GM18508 (cell line): ENCODE results near the gene FKBP1A.
"Not testable (repeated sequence)": the region's sequence is repeated elsewhere in the genome, so short reads cannot be mapped to it uniquely, and the experiment has no call there.

Experiments used
- ATAC-seq: cut with Tn5 transposase; IDR thresholded peaks from one replicate; pipeline ENCODE4 v1.9.1; 2021; ENCODE audit warnings: moderate number of reproducible peaks; ENCODE audit not compliant: insufficient read depth, unreplicated experiment

Gene FKBP1A

DNA sequence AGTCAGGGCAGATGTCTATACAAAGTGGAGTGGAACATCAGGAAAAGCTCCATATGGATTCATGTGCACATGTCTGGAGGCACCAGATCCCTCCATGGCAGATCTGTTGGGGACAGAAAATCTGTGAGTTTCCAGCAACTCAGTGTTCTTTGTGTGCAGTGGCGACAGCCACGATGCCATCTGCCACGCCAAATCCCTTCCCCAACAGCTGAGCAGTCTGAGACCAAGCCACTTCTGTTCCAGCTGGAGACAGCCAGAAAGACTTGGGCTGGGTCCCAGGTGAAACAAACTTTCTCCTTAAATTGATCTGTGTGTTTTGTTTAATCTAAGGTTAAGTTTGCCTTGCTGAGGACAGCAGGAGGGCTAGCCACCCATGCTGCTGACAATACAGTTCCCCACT, 22.9 kb downstream of the FKBP1A start:
- no peak for ATAC-seq

DNA sequence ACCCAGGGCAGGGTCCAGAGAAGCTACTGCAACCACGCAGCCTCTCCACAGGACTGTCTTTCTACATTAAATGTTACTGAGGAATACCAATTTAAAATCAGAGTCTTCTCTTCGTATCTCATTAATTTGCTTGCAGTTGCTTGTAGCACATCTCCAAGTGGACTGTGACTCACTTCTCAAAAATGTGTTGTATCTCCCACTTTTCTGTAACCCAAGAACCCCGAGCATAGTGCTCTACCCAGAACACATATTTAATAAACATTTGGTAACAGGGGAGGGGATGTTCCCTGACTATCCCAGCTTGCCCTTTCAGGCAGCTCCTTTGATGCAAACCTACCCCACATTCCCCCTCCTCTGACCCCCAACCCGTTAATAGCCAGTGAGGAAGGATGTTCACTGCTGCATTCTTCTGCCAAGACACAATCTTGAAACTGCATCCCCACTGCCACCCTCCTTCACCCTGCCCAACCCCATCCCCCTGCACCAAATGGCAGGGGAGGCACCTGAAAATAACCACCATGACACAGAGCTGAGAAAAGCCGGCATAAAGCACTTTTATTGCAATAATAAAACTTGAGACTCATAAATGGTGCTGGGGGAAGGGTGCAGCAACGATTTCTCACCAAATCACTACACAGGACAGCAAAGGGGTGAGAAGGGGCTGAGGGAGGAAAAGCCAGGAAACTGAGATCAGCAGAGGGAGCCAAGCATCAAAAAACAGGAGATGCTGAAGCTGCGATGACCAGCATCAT, 24.2 kb downstream of the FKBP1A start:
- no peak for ATAC-seq

DNA sequence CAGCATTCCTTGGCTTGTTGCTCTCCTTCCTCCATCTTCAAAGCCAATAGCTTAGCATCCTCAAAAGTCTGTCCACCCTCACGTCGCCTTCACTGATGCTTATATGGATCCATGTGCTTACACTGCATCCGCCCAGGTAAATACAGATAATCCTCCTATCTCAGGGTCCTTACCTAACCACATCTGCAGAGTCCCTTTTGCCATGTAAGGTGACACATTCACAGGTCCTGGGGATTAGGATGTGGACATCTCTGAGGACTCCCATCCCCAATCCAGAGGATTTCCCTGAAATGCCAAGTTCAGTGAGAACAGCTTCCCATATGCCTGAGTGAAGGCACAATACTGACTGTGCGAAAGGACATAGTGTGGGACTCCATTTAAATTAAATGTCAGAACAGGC, 25.4 kb downstream of the FKBP1A start:
- ATAC-seq = no peak

DNA sequence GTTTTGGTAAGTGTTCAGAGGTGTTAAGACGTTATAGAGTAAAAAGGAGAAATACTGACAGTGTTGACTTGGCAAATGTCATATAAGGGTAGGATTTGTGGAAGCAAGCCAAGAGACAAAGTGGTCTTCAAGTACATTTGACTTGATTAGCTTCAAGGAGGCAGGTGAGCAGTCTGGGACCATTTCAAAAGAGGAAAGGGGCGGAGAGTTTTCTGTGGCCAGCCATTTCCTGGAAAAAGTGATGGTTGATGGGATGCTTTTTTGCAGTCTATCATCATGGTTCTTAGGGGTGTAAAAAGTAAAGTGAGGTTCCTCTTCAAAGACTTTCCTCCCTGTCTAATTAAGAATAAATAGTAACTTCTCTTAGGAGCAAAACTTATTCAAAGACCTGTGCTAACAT, 28.7 kb downstream of the FKBP1A start:
- ATAC-seq = no peak

DNA sequence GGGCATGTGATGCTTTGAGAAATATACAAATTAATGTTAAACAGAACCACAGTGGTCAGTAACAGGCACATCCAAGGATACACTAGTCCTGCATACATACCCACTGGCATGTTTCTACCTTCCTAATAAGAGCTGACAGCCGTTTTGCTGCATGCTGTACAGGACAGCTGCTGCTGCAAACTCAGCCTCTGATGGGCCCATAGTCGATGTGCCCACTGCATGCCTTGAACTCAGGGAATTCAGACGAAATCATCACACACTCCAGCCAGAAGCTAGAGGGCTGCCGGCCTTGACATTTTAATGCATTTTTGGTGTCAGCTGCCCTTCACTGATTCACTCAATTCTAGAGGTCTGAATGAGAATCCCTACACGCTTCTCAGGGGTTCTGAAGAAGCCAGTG, 29.3 kb downstream of the FKBP1A start:
- no peak for ATAC-seq

DNA sequence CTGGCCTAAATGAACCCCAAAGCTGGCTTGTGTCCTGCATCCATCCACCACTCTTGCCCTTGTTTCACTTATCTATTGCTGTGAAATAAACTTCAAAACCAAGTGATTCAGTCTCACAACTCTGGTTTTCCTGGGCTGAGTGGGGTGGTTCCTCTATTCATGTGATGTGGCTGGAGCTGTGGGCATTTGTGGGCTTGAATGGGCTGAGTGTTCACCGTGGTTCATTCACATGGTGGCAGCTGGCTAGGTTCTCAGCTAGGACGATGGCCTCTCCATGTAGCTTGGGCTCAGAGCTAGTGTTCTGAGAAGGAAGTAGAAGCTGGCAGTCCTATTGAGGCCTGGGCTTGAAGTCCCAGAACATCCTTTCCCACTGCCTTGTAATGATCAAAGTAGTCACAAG, 30.4 kb downstream of the FKBP1A start:
- ATAC-seq = no peak

DNA sequence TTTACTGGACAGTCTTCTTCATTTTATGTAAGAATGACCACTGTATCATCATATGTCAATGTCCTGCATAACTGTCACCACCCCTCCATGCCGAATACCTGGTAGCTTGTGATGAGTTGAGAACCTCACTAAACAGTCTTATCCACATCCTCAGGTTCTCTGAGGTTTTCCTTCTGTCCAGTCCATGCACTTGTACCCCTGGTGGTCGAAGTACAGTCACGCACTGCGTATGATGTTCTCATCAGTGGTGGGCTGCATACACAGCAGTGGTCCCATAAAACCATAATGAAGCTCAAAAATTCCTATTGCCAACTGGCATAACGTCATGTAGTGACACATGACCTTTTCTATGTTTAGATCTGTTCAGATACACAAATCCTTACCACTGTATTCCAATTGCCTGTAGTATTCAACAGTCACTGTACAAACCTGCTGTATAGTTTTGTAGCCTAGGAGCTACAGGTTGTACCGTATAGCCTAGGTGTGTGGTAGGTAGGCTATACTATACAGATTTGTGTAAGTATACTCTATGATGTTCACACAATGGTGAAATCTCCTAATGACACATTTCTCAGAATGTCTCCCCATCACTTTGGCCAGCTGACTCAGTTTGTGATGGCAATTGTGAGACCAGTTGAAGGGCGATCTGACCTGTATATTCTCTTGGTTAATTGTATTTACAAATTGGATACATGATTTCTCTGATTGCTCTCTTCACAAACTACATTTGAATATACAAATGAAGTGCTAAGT, 32.6 kb downstream of the FKBP1A start:
- ATAC-seq = no peak

DNA sequence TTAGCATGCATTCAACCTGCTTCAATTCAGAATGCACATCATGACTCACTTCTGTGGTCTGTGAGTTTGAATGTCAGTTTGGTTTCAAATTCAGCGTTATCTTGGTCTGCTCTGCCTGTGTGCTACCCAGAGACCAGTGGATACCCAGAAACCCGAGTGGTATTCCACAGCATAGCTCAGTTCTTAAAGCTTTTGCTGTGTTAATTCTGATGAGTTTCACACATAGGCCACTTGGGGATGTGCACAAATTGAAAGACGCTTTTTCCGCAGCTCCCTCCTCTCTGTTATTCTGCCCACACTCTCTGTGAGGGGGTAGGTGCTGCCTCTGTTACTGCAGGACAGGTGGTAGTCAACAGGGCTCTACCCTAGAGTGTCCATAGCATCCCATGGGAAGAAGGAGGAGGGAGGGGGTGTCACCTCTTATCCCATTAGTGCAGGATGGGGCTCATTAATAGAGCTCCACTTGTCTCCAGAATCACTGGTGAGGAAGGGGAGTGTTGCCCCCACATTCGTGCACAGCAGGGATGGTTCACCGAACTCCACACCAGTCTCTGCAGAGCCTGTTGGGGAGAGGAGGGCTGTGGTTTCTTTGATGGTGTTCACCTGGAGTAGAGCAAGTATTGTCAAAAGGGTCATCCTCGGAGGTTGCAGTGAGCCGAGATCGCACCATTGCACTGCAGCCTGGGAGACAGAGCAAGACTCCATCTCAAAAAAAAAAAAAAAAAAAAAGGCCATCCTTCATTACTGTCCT, 34.8 kb downstream of the FKBP1A start:
- no peak for ATAC-seq

DNA sequence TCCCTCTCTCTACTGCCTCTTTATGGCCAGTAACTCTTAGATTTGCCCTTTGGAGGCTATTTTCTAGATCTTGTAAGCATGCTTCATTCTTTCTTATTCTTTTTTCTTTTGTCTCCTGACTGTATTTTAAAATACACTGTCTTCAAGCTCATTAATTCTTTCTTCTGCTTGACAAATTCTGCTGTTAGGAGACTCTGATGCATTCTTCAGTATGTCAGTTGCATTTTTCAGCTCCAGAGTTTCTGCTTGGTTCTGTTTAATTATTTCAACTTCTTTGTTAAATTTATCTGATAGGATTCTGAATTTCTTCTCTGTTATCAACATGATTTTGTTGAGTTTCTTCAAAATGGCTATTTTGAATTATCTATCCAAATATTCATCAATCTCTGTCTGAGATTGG, 38.9 kb downstream of the FKBP1A start:
- ATAC-seq = no peak

DNA sequence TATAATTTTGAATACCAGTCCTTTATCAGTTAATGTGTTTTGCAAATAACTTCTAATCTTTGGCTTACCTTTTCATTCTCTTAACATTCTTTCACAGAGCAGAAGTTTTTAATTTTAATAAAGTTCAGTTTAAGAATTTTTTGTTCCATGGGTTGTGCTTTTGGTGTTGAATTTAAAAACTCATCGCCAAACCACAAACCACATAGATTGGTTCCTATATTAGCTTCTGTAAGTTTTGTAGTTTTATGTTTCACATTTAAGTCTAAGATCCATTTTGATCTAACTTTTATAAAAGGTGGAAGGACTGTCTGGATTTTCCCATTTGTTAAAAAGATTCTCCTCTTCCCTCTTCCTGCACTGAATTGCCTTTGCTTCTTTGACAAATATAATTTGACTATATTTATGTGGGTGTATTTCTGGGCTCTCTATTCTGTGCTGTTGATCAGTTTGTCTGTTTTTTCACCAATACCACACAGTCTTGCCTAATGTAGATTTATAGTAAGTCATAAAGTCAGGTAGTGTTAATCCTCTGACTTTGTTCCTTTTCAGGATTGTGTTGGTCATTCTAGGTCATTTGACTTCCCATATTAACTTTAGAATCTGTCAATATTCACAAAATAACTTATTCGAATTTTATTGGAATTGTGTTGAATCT, 46.4 kb downstream of the FKBP1A start:
- no peak for ATAC-seq

DNA sequence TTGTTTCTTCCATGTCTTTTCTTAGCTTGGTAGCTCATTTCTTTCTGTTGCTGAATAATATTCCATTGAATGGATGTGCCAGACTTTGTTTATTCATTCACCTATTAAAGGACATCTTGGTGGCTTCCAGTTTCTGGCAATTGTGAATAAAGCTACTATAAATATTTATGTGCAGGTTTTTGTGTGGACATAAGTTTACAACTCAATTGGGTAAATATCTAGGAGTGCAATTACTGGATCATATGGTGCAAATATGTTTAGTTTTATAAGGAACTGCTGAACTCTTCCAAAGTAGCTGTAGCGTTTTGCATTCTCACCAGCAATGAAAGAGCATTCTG, 47.1 kb downstream of the FKBP1A start:
- no peak for ATAC-seq

DNA sequence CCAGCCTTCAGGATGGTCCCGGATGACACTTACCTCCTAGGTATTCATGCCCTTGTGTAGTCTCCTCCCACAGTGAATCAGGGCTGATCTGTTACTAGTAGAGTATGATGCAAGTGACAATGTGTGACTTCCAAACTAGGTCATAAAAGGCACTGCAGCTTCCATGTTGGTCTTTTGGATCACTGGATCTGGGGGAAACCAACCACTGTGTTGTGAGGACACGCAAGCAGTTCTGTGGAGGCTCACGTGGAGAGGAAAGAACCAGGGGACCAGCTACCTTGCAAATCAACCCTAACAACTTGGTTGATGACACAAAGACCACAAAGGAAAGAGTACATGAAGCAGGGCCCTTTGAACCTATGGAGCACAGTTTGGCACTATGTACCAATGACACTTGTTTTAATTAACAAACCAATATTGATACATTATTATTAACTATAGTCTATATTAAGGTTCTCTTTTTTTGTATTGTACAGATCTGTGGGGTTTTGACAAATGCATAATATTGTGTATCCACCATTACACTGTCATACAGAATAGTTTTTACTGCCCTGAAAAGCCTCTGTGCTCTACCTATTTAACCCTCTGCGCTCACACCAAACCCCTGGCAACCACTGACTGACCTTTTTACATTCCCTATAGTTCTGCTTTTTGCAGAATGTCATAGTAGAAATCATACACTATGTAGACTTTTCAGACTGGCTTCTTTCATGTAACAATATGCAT, 47.7 kb downstream of the FKBP1A start:
- ATAC-seq = no peak

DNA sequence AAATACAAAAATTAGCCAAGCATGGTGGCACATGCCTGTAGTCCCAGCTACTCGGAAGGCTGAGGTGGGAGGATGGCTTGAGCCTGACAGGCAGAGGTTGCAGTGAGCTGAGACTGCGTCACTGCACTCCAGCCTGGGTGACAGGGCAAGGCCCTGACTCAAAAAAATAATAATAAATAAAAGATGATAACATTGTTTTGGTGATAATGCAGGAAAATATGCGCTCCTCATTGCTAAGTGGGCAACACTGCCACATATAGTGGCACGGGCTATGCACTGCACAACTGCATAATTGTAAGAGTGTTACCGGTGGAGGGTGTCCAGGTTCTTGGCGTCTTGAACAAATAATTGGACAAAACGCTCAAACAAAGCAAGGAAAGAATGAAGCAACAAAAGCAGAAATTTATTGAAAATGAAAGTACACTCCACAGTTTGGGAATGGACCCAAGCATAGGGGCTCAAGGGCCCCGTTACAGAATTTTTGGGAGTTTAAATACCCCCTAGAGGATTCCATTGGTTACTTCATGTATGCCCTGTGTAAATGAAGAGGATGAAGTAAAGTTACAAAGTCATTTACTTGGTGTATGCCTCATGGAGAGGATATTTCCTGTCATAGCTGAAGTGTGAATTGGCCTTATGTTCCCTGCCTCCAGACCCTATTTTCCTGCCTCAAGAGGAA, 49.3 kb downstream of the FKBP1A start:
- not testable (repeated sequence) for ATAC-seq

DNA sequence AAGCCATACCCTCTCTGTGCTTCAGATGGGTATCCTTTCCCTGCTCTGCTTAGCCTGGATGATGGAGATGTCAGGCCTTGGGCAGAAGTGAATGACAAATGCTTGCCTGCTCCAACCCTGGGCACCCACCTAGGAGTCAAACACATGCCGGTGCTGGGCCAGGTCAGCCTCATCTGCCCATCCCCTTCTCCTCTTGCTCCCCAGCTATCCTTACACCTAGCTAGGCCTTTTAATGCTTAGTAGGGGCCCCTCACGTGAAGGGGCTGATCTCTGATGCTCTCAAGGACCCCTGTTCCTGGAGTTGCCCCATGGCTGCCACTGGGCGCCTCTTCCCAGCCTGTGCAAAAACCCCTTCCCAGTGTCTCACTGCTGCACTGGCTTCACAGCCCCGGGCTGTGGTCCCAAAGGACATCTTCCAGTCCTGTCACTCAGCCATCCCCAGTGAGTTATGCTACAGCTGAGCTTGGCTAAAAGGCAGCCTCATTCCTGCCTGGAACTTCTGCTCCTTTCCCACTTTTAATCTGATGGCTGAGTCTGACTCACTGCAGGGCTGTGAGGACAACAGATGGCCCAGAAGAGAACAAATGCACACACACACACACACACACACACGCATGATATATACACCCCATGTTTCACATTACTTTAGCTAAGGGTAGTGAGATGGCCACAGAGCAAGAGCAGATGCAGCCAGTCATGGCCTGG, 51.1 kb downstream of the FKBP1A start:
- no peak for ATAC-seq

DNA sequence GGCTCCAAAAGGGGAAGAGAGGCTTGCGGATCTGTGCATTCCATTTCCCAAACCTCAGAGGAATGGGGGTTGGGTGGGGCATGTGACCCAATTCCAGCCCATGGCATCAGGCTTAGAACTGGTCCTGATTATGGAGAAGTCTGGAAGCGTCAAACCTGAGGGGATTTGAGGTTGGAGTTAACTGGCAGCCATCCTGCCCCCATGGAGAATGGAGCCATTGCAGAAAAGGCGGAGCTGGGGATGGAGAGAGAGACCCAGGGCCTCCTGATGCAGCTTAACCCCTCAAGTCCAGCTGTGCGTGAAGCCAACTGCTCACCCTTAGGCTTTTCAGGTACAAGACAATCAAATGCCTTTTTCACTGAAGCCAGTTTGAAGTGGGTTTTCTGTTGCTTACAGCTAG, 54.1 kb downstream of the FKBP1A start:
- ATAC-seq = no peak

DNA sequence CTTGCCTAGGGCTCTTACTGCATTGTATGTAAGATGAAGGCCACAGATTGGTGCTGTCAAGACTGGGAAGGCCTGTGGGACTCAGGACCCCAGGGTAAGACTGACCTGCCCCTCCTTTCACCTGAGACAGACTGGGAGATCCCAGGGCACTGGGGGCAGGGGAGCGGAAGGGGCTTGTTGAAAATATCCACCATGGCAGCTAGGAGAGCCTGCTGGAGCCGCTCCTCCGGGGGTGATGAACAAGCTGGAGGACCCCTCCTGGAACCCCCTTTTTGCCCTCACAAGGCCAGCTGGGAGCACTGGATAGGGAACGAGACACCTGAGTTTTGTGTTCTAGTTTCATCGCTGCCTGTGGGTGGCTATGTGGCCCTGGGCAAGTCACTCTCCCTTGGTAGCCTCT, 54.8 kb downstream of the FKBP1A start:
- ATAC-seq = no peak

DNA sequence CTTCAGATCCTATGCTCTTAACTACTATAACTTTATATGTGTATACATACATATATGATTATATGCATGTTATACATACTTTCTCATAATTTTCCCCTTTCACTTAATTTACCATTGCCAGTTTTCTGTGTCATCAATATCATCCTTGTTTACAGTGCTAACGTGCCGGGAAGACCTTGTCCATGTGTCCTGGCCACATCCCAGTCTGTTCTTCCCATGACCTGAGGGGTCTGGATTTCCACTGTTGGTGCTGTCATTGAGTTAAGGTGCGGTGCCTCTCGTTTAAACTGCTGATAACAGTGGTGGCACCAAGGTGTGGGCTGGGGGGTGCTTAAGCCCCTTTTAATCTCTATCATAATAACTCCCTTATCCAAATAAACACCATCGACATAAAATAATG, 55.4 kb downstream of the FKBP1A start:
- ATAC-seq = no peak

DNA sequence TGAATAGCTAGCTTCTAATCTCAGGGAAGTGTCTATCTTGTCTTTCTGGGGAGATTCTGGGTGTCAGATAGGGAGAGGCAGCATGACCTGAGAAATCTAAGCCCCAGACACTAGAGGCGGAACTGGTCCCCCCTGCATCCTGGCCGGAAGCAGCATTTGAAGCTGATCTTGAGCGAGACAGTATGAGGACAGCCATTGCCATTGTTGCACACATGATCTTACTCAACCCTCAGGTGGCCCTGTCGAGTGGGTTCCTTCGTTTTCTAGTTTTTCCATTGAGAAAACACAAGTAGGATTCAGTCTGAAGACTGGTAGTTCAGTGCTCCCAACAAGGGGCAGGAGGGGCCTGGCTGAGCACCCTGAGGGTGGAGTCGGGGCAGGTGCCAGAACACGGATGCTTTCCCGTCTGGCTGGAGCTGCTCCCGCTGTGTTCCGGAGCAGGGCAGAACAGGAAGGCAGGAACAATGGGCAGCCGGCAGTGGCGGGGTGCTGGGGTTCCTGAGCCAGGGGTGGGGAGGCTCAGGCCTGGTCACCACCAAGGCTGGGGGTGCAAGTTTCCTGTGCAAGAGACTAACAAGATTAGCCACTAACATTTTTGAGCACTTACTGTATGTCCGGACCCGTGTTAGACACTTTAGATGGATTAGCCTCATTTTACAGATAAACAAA, 56.0 kb downstream of the FKBP1A start:
- no peak for ATAC-seq
